GM19240 (cell line): ENCODE measurements around the gene PKLR.
A peak's percentile ranks its signal among the peaks of the same experiment; 100 is the strongest.
"Not testable (repeated sequence)": the region's sequence is repeated elsewhere in the genome, so short reads cannot be mapped to it uniquely, and the experiment has no call there.

Source experiments
- DNase-seq: peaks from one replicate; pipeline ENCODE4 v3.0.0; 2011; ENCODE audit warnings: low spot score; ENCODE audit not compliant: insufficient read length

The PKLR gene

DNA sequence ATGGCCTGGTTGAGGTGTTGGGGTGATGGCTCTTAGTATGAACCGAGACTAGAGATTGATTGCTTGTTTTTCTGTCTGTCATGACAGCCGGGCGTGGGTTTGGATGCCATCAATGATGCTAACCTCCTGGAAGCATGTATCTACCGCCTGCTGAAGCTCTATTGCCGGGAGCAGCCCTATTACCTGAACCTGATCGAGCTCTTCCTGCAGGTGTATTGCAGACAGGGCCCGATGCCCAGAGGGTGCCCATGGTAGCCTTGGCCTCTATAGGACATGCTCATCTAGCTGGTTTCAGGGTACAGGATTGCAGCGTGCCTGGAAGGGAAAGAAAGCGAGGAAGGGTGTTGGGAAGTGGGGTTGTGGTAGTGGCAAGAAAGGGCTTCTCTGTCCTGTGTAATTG lies 16.8 kb upstream of the PKLR start:
- DNase-seq: no peak

DNA sequence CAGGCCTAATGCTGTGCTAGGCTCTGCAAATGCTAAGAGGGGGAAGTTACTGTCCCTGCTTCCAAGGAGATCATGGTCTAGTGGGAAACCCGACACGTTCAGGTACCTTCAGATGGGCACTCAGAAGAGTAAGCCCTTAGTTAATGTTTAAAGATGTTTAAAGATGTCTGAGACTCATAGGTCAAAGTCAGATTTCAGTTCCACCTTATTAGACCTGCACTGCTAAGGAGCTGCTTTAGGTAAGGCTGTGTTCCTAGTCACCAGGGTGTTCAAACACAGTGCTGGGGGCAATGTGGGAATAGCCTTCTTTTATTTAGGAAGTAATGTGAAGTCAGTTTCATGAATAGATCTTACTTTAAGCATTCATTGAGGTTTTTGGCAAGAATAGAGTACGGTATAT lies 15.7 kb upstream of the PKLR start:
- no peak for DNase-seq

DNA sequence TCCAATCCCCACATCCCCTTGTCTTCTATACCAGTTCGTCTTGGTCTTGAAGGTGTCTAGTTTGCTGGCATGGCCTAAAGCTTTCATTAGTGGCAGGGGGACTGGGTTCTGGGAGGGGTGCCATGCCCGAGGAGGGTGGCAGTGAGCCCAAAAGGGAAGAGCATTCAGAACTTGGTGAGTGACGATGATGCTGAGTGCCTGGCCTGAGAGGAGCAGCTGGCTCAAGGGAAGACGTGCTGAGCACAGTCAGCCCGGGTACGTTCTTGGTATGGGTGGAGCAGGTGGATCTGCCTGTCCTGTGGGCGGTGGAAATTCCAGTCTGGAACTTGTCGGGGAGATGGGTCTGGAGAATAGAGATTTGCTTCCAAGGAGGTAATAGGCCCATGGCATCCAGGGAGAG lies 12.0 kb upstream of the PKLR start:
- DNase-seq: no peak

DNA sequence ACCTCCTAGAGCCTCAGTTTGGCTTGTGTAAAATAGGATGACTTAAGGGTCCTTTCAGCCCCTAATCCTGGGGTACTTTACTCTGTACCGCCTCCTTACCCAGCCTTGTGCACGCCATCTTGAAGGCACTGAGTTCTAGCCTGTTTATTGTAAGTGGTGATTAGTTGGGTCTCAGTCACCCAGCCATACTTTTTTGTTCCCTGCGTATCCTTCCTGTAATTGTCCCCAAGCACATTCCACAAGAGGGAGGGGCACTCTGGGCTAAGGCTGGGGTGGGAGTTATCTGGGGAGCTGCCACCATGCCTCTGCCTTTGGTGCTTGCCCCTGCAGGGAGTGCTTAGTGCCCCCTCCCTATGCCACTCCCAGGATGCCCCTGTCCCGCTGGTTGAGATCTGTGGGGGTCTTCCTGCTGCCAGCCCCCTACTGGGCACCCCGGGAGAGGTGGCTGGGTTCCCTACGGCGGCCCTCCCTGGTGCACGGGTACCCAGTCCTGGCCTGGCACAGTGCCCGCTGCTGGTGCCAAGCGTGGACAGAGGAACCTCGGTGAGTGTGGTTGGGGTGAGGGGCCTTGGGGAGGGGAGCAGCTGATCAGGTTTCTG lies 8.3 kb upstream of the PKLR start:
- DNase-seq: no peak

DNA sequence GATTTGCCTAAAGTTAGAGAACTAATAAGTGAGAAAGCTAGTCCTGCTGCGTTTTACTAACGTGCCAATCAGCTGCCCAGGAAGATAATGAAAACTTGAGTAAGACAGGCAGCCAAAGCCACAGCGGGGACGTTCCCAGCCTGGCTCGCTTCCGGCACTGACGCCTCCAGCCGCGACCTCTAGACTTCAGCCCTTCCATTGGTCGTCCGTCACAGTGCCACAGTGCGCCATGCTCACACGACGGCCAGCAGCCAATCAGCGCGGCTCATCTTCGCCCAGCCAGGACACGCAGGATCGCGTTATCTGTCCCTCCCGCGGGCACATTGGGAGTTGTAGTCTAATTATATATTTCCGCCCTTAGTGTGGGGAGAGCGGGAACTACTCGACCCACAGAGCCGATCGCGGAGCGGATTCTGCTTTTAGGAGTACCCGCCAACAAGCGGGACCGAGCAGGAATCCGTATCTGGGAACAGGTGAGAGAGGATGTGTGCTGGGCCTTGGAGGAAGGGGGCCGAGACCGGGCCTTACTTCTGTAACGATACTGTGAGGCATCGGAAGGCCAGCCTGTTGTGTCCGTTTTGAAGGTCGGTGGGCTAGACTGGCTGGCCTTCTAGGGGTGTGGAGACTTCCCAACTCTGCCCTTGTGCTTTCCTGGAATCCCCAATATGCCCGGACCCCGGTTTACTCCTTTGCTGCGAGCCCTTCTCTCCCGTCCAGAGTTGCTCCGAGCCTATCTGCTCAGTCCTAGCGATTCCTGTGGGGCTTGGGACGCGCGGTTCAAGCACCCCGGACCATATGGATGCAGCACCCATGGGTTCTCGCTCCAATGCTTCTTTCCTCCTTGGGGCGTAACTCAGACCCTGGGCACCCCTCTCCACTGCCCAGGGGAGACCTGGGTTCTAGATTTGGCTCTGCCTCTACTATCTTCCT lies 7.5 kb upstream of the PKLR start, which contains the start of gene FDPS:
TSS of gene FDPS (plus strand) at position 374 of the 930 bp plus-strand sequence. CDS start 924 bp downstream, outside the sequence.
- peak; percentile 94 for DNase-seq

DNA sequence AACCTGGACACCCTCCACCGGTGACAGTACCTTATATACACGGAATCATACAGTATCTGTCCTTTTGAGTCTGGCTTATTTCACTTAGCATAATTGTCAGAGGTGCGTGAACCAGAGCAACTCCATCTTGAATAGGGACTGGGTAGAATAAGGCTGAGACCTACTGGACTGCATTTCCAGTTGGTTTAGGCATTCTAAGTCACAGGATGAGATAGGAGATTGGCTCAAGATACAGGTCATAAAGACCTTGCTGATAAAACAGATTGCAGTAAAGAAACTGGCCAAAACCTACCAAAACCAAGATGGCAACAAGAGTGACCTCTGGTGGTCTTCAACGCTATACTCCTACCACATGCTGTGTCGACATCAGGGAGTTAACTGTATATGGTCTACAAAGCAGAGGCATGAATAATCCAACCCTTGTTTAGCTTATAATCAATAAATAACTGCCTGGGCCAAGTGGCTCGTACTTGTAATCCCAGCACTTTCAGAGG lies 6.1 kb upstream of the PKLR start:
- DNase-seq: no peak

DNA sequence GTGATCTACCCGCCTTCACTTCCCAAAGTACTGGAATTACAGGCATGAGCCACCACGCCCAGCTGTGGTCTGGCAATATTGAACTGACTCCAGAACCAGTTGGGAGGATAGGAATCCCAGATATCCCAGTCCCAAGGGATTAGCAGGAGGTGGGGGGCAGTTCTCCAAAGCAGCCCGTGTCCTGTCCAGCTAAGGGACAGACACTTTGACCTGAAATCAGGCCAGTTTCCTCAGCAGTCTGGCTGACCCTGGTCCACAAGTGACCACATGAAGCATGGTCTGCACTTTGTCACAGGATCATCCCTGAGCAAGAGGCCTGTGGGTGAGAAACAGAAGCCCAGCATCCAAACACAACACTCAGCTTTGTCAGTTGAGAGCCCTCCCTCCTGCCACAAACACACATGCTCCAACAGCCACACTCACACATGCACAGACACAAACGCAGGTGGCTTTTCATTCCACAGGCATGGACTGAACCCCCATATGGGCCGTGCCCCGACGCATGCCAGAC lies 4.7 kb upstream of the PKLR start:
- no peak for DNase-seq

DNA sequence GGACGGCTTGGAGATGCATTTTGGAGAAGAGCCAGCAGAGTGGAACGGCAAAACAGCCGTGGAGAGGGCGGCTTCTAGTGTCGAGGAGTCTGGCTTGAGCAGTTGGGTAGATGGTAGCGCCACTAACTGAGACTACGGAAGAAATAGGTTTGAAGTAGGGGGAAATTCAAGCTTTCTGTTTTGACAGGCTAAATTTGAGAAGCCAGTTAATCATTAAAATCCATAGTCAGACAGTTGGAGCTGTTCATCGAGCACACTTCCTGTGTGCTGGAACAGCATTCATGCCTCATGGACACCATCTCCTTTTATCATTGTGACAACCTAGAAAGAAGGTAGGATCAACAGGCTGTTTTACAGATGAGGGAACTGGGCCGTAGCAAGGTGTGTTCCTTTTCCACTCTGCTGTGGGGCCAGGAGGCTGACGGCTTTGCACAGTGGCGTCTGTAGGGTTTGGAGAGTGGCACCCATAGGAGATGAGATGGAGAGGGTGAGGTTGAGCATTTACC lies 3.4 kb upstream of the PKLR start:
- DNase-seq: no peak

DNA sequence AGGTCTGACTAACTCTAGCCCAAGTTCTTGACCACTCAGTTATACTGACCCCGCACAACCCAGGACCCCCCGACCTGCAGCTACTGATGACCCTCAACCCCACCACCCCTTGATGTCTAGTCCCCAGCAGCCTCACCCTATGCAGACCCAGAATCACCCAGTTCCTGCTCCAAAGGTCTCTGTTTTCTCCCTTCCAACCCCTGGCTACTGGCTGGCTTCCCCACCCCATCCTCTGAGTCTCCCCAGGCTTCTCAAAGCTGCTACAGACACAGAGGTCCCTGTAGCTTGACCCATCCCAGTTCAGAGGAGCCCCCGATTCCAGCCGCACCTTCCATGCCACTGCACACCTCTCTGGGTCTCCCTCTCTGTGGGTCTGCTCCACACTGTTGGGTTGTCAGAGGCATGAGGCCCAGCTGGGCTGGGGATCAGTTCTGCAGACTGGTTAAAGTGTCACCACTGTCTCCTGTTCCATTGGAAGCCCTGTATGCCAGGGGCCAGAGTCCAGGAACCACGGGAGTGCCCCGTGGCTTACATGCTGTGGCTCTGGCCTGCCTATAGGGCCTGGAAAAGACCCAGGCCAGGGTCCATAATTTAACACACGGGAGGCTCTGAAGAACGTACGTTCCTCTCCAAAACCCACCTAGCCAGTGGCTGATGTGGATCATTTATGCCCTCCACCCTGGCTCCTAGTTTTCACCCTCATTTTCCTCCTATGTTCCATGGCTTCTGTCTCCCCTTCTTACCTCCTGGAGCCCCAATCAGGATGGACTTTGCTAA lies 497 bp downstream of the PKLR start:
- no peak for DNase-seq

DNA sequence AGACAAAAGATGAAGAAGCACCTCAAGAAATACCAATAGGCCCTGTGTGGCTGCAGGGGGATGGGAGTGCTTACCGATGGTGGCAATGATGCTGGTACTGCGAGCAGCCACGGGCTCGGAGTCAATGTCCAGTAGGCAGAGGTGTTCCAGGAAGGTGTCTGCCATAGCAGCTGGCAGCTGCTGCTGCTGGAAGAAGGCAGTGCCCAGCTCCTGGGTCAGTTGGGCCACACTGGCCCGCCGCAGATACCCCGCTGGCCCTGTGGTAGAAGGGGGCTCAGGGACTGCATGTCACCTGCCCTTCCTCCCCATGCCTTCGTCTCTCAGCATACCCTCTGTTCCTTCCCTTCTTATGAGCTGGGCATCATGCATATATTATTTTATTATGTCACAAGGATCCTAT lies 1.2 kb downstream of the PKLR start:
- DNase-seq: no peak

DNA sequence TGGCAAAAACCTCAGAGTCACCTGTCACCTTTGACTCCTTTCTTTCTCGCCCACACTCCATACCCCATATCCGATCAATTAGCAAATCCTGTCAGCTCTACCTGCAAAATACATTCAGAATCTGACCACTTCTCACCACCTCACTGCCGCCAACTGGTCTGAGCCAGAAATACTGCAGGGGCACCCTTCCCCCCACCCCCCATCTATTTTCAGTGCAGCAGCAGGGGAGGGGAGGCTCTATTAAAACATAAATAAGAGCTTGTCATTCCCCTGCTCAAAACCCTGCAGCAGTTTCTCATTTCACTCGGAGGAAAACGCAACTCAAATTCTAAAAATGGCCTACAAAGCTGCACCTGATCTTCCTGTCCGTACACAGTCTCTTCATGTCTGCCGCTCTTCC lies 3.9 kb downstream of the PKLR start:
- DNase-seq: no peak

DNA sequence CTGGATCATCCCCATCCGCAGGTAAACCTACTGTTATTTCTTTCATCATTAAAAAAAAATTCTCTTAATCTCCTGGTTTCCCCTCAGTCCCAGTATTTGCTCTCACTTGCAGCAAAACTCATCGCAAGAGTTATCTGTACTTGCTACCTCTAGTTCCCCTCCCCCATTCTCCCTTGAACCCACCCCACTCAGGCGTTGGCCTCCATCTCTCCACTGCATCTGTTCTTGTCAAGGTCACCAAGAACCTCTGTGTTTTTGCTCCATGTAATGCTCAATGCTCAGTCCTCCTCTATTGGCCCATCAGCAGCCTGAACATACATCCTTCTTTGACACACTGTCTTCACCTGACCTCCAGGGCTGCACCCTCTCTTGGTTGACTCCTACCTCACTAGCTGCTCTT lies 4.6 kb downstream of the PKLR start:
- no peak for DNase-seq

DNA sequence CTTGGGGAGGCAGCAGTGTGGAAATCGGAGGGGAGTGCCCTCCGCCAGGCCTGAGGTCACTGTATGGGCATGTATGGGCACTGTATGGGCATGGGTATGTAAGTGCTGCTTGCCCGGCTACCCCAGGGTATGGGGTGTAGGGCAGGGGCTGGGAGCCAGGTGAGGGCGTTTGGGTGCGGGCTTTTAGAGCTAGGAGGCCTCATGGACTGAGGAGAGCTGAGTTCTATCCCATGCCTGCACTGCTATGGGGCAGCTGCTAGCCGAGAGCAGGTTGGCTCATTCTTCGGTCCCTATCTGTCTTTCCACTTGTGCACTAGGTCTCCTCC lies 5.3 kb downstream of the PKLR start:
- no peak for DNase-seq

DNA sequence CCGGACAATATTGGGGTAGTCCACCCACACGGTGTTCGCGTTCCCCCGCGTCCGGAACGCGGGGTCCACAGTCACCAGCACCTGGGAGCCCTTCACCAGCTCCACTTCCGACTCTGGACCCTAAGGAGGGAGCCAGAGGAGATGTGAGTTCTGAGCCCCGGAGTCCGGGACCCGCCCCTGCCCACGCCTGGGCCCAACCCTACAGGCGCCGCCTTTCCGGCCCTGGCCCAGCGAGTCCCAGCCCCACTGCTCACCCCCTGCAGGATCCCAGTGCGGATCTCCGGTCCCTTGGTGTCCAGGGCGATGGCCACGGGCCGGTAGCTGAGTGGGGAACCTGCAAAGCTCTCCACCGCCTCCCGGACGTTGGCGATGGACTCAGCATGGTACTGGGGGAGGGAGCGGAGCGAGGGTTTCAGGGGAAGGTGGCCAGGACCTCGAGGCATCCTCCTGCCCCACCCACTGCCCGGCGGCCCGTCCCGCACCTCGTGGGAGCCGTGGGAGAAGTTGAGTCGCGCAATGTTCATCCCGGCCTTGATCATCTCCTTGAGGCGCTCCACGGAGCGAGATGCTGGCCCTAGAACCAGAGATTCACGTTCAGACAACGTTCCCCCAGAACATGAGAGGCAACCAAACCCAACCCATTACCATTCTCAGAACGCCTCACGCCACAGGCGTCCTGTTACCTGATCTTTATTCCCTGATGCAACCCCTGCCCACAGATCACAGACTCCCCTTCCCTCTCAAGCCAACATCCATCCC lies 5.9 kb downstream of the PKLR start:
- DNase-seq: no peak

DNA sequence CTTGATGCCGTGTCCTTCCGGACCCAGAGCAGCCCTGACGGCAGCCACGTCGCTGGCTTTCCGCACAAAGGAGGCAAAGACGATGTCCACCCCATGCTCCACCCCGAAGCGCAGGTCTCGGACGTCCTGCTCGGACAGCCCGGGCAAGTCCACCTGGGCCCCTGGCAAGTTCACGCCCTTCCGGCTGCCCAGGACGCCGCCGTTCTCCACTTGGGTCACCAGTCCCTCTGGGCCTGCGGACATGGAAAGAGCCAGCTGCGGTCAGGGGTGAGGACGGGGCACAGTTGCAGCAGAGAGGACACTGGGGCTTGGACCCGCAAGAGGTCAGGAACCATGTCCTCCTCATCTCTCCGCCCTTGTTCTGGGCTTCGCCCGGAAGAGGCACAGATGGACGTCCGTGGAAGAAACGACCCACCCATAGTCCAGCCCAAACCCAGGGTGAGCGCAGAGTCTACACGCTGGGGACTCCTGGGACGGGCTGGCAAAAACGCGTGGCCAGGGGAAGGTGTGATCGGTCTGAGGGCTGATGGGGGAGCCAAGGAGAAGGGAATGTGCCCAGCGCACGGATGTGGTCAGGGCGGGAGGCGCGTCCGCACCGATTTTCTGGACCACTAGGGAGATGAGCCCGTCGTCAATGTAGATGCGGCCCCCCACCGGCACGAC lies 6.6 kb downstream of the PKLR start:
- no peak for DNase-seq

DNA sequence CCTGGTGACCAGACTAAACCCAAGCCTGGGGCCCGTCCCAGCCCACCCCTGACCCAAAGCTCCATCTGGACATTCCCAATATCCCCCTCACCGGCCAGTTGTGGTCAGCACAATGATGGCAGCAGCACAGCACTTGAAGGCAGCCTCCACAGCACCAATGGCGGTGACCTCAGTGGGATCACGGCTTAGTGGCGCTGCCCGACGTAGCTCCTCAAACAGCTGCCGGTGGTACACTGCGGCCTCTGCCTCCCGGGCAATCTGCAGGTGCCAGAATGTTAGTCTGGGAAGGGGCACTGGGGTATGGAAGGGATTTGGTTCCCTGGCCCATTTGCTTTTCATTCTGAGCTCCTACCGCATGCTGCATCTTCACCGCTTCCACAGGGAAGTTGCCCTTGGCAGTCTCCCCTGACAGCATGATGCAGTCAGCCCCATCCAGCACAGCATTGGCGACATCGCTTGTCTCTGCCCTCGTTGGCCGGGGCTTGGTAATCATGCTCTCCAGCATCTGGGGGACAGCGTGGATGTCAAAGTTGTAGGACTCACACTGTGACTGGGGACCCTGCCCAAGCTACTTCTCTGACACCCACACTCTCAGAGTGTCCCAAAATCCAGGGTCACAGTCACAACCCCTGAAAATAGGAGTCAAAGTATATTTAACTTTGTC lies 8.0 kb downstream of the PKLR start:
- no peak for DNase-seq

DNA sequence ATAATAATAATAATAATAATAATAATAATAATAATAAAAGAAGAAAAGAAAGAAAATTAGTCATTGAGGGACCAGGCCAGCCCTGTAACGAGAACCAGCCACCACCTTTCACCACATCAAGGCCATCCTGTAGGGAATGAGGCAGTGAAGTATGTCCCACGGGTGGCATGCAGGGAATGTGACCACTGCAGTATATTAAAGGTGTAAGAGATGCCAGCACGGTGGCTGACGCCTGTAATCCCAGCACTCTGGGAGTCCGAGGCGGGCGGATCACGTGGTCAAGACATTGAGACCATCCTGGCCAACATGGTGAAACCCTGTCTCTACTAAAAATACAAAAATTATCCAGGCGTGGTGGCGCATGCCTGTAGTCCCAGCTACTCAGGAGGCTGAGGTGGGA lies 10.2 kb downstream of the PKLR start:
- DNase-seq: not testable (repeated sequence)

DNA sequence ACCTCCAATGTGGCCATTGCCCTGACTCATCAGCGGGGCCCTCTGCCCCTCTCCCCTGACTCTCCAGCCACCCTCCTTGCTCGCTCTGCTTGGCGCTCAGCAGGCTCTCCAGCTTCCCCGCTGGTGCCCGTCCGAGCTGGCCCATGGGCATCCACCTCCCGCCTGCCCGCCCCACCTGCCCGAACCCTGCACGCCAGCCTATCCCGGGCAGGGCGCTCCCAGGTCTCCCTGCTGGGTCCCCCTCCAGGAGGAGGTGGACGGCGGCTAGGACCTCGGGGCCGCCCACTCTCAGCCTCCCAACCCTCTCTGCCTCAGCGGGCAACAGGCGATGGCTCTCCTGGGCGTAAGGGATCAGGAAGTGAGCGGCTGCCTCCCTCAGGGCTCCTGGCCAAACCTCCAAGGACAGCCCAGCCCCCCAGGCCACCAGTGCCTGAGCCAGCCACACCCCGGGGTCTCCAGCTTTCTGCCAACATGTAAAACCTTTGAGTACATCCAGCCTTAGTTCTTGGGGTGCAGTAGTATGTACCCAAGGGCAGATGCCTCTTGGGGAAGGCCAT lies 13.2 kb downstream of the PKLR start:
- no peak for DNase-seq

DNA sequence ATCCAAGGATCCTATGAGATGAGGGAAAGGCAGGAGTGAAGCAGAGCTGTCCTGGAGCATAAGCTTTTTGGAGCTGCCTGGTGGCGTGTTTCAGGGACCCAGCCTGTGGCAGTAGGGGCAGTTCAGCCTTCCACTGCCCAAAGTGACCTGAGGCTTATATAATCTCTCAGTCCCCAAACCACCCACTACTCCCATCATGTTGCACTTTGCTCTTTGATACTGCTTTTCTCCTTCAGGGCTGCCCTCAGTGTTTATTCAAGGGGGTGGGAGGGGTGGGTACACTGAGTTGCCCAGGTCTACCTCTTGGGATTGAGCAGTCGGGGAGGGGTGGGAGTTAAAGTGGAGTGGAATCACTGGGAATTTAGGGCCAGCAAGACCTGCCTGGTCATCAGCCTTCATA lies 14.7 kb downstream of the PKLR start:
- DNase-seq: no peak

DNA sequence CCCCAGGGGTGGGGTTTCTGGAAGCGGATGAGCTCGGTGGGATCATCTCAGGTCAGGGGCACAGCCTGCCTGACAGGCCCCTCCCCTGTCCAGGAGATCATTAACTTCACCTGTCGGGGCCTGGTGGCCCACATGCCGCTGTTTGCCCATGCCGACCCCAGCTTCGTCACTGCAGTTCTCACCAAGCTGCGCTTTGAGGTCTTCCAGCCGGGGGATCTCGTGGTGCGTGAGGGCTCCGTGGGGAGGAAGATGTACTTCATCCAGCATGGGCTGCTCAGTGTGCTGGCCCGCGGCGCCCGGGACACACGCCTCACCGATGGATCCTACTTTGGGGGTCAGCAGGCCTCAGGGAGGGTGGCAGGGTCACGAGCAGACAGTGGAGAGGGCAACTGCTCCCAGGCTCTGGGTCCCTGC lies 15.6 kb downstream of the PKLR start:
- no peak for DNase-seq
